Mucosa of rectum (tissue), 2 donors: ENCODE measurements around the gene CCDC154.

Experiments used
- H3K27ac ChIP-seq, 2 donors: one replicate each; pipeline ENCODE4 v1.7.0; 2013; ENCODE audit warnings: inconsistent platforms in 2 of 2, low read depth in 2 of 2, low read length in 2 of 2
- H3K27me3 ChIP-seq, 2 donors: one replicate each; pipeline ENCODE4 v1.7.0; 2013; ENCODE audit warnings: low read length in 2 of 2; ENCODE audit not compliant: control insufficient read depth in 2 of 2, insufficient read depth in 2 of 2
- H3K36me3 ChIP-seq, 2 donors: one replicate each; pipeline ENCODE4 v1.7.0; 2013; ENCODE audit warnings: low read length in 2 of 2; ENCODE audit not compliant: control insufficient read depth in 2 of 2, insufficient read depth in 2 of 2
- H3K4me1 ChIP-seq, 2 donors: one replicate each; pipeline ENCODE4 v1.7.0; 2013; ENCODE audit warnings: low read length in 2 of 2, mild to moderate bottlenecking in 1 of 2; ENCODE audit not compliant: control insufficient read depth in 2 of 2, insufficient read depth in 2 of 2
- H3K4me3 ChIP-seq, 2 donors: one replicate each; pipeline ENCODE4 v1.7.0; 2013; ENCODE audit warnings: low read length in 2 of 2
- H3K9ac ChIP-seq, 2 donors: one replicate each; pipeline ENCODE4 v1.7.0; 2013; ENCODE audit warnings: low read length in 2 of 2, low read depth in 1 of 2, mild to moderate bottlenecking in 1 of 2
- H3K9me3 ChIP-seq, 2 donors: one replicate each; pipeline ENCODE4 v1.7.0; 2013; ENCODE audit warnings: low read length in 2 of 2; ENCODE audit not compliant: control insufficient read depth in 2 of 2
- donor health status: healthy.
- donor health status: Normal muscosa, but diverticular disease.

The CCDC154 gene

GRCh38 chr16:1401758-1402154 lies 42.6 kb downstream of the CCDC154 start:
- H3K9ac ChIP-seq = no peak overlapping the region
- H3K27ac ChIP-seq = no peak overlapping the region
- no peaks in the 10 kb centered on the region for H3K4me1 ChIP-seq
- peaks cover 33 to 36% of the 10 kb centered on the region in 2 donors for H3K36me3 ChIP-seq
- H3K27me3 ChIP-seq = no peaks in the 10 kb centered on the region
- no peak overlapping the region for H3K4me3 ChIP-seq
- H3K9me3 ChIP-seq = no peaks in the 10 kb centered on the region

- H3K27ac ChIP-seq = no peak overlapping the region
- H3K4me1 ChIP-seq = no peaks in the 10 kb centered on the region
- H3K9me3 ChIP-seq = no peaks in the 10 kb centered on the region
- peaks cover 33% of the 10 kb centered on the region in 2 donors for H3K36me3 ChIP-seq
- no peak overlapping the region for H3K9ac ChIP-seq
- H3K4me3 ChIP-seq = no peak overlapping the region
- no peaks in the 10 kb centered on the region for H3K27me3 ChIP-seq
These were observed 43.1 kb downstream of the CCDC154 start for GRCh38 chr16:1401061-1401757.

- H3K27ac ChIP-seq = no peak overlapping the region
- H3K9me3 ChIP-seq = no peaks in the 10 kb centered on the region
- H3K9ac ChIP-seq = no peak overlapping the region
- H3K27me3 ChIP-seq = no peaks in the 10 kb centered on the region
- peaks cover 31 to 33% of the 10 kb centered on the region in 2 donors for H3K36me3 ChIP-seq
- H3K4me1 ChIP-seq = no peaks in the 10 kb centered on the region
- H3K4me3 ChIP-seq = no peak overlapping the region
These were observed 45.4 kb downstream of the CCDC154 start for GRCh38 chr16:1398826-1399581.

GRCh38 chr16:1398351-1398750 lies 46.0 kb downstream of the CCDC154 start:
- Histone ChIP-seq H3K4me3 (no peak overlapping the region), H3K9ac (no peak overlapping the region), H3K4me1 (no peaks in the 10 kb centered on the region), H3K9me3 (no peaks in the 10 kb centered on the region), H3K27ac (no peak overlapping the region), H3K36me3 (peaks cover 36 to 39% of the 10 kb centered on the region in 2 donors), H3K27me3 (no peaks in the 10 kb centered on the region)

- Histone ChIP-seq H3K27me3 (no peaks in the 10 kb centered on the region), H3K4me1 (no peaks in the 10 kb centered on the region), H3K9ac (no peak overlapping the region), H3K27ac (no peak overlapping the region), H3K9me3 (no peaks in the 10 kb centered on the region), H3K36me3 (peaks cover 35 to 36% of the 10 kb centered on the region in 2 donors), H3K4me3 (no peak overlapping the region)
These were observed 46.6 kb downstream of the CCDC154 start for GRCh38 chr16:1397779-1398178.

GRCh38 chr16:1395444-1396031 lies 48.8 kb downstream of the CCDC154 start:
- Histone ChIP-seq H3K36me3 (peaks cover 33 to 37% of the 10 kb centered on the region in 2 donors), H3K27me3 (no peaks in the 10 kb centered on the region), H3K9me3 (no peaks in the 10 kb centered on the region), H3K9ac (no peak overlapping the region), H3K4me3 (no peak overlapping the region), H3K27ac (no peak overlapping the region), H3K4me1 (no peaks in the 10 kb centered on the region)

- Histone ChIP-seq H3K27me3 (no peaks in the 10 kb centered on the region), H3K9me3 (no peaks in the 10 kb centered on the region), H3K4me1 (no peaks in the 10 kb centered on the region), H3K4me3 (no peak overlapping the region), H3K27ac (no peak overlapping the region), H3K9ac (no peak overlapping the region), H3K36me3 (peaks cover 37 to 42% of the 10 kb centered on the region in 2 donors)
These were observed 49.9 kb downstream of the CCDC154 start for GRCh38 chr16:1394367-1394951.

- Histone ChIP-seq H3K9ac (no peak overlapping the region), H3K36me3 (peaks cover 30 to 37% of the 10 kb centered on the region in 2 donors), H3K4me1 (no peaks in the 10 kb centered on the region)
These were observed 50.7 kb downstream of the CCDC154 start for GRCh38 chr16:1393613-1394176.

GRCh38 chr16:1392826-1393225 lies 51.5 kb downstream of the CCDC154 start:
- H3K27me3 ChIP-seq = no peaks in the 10 kb centered on the region
- H3K27ac ChIP-seq = no peak overlapping the region
- H3K4me1 ChIP-seq = no peaks in the 10 kb centered on the region
- peaks cover 29 to 35% of the 10 kb centered on the region in 2 donors for H3K36me3 ChIP-seq
- no peak overlapping the region for H3K4me3 ChIP-seq
- H3K9me3 ChIP-seq = no peaks in the 10 kb centered on the region
- no peak overlapping the region for H3K9ac ChIP-seq

More at GRCh38 chr16:1393613-1394176, 50.7 kb downstream of the CCDC154 start:
- Histone ChIP-seq H3K4me3 (no peak overlapping the region), H3K27me3 (no peaks in the 10 kb centered on the region), H3K27ac (no peak overlapping the region), H3K9me3 (no peaks in the 10 kb centered on the region)
